ENCODE results near the gene KLF13.

KLF13 gene

DNA sequence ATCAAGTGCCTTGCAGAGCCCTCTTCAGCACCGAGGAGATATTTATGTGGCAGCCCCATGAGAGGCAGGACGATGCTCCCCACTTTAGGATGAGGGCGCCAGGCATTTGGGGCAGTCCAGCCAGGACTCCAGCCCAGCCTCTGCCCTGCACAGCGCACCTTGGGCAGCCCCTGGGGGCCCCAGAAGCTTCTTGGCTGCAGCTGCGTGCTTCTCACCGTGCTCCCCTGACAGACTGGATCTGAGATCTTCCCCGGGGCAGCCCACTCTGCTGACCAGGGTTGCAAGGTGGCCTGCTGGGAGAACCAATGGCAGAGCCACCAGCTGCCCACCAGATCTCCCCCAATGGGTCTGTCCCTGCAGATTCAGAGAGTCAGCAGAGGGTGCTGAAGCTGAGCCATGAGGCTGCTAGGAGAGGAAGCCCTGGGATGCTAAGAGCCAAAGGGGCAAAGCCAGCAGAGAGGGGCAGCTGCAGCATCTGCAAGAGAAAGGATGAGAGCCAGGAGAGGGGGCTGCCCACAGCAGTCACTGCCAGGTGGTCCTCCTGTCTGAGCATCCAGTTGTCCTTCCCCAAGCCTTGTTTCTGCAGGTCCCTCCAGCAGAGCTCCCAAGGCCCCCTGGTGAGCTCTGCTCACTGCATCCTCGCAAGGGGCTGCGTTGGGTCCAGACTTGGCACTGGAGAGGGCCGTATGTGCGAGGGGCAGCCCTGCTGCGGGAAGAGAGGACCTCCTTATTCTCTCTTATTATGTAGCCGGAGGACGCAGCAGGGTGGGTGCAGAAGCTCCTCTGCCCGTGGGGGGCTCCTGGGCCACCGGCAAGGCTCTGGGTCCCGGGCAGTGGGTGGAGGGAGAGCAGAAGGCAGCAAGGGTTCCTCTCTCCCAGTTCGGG lies 14.7 kb upstream of the KLF13 start:
- no peak for DNase-seq (ENCODE audit: low read depth)
- TF ChIP-seq, protein P1, sequence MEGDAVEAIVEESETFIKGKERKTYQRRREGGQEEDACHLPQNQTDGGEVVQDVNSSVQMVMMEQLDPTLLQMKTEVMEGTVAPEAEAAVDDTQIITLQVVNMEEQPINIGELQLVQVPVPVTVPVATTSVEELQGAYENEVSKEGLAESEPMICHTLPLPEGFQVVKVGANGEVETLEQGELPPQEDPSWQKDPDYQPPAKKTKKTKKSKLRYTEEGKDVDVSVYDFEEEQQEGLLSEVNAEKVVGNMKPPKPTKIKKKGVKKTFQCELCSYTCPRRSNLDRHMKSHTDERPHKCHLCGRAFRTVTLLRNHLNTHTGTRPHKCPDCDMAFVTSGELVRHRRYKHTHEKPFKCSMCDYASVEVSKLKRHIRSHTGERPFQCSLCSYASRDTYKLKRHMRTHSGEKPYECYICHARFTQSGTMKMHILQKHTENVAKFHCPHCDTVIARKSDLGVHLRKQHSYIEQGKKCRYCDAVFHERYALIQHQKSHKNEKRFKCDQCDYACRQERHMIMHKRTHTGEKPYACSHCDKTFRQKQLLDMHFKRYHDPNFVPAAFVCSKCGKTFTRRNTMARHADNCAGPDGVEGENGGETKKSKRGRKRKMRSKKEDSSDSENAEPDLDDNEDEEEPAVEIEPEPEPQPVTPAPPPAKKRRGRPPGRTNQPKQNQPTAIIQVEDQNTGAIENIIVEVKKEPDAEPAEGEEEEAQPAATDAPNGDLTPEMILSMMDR (conservative IDR thresholded peaks at IDR 0.05; ENCODE audit: low read depth, low read length), result no peak
- no peak overlapping the region for H3K4me3 ChIP-seq (ENCODE audit: low read length)

DNA sequence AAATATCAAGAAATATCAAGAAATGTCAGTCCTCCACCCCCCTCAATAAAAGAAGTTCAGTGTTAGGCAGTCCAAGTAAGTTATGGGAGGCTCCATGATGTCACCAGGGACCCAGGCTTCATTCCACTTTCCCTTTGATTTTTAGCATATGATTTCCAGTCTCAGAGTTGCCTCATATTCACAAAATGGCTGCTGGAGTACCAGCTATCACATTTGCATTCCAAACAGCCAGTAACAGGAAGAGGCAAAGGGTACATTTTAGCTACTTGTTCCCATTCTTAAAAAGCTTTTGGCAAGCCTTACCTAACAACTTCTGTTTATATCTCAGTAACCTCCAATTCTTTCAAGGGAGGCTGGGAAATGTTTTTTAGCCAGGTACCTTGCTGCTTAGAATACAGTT lies 13.4 kb upstream of the KLF13 start:
- H3K4me3 ChIP-seq (ENCODE audit: low read length), result no peak overlapping the region
- TF ChIP-seq, protein P1 (conservative IDR thresholded peaks at IDR 0.05; ENCODE audit: low read depth, low read length), result no peak
- DNase-seq (ENCODE audit: low read depth), result no peak

DNA sequence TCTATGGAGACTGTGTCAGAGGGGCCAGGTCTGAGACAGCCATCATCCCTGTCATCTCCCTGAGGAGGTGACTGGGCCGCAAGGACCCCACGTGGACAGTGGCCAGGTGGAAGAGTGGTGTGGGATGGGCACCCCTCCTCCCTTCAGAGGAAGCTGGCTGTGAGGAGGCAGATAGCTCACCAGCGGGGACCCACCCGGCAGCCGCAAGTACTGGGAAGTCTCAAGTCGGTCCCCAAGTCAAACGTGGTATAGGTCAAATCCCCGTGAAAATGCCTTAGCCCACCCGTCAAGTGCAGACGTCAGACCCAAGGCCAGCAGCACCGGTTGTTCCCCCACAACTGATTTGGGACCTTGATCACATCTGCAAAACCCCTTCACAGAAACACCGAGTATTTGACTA lies 12.3 kb upstream of the KLF13 start:
- TF ChIP-seq, protein P1 (conservative IDR thresholded peaks at IDR 0.05; ENCODE audit: low read depth, low read length), result no peak
- DNase-seq (ENCODE audit: low read depth), result no peak

DNA sequence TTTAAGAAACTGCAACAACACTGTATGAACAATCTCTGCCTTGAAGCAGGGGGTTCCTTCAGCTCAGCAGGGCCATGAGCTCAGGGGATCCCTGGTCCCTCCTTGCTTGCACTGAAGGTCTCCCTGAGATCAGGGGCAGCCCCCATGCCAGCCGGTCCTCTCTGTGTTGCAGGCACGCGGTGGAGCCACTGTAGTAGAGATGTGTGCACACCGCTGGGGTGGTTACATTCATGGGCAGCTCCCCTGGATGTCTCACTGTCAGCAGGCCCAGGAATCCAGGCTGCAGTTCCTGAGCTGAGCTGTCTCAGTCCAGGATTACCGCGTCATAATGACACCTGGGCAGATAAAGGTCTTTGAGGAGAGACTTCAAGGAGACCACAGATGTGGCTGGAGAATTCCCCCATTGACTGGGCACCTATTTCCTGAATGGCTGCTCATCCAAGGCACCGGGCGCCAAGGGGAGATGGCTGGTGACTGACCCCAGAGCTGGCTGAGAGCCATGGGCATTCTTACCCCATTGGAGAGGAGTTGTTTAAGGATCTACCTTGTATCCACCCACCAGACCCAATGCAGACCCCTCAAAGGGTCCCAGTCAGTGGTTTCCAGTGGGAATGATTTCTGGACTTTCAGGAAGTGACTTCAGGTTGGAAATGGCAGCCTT lies 10.4 kb upstream of the KLF13 start:
- DNase-seq (ENCODE audit: low read depth), result no peak
- TF ChIP-seq, protein P1 (conservative IDR thresholded peaks at IDR 0.05; ENCODE audit: low read depth, low read length), result no peak
- H3K4me3 ChIP-seq (ENCODE audit: low read length), result no peak overlapping the region

More for the DNA sequence above, 12.3 kb upstream of the KLF13 start:
- no peak overlapping the region for H3K4me3 ChIP-seq (ENCODE audit: low read length)

DNA sequence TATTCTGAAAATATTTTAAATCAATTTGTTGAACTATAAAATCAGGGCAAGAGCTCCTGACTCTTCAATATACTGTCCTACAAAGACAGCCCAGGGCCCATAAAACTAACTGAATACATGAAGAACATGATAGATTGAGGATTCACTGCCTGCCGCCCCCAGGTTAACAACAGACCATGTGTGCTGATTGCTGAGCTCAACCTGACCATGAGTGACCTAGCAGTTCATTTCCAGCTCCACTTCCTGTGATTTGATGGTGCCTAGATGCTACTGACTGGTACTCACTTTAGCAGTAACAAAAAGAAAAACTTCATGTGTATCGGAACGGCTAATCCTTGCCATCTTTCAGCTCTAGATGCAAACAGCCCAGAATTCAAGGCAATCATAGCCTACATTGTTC lies 9.6 kb upstream of the KLF13 start:
- no peak for DNase-seq (ENCODE audit: low read depth)
- H3K4me3 ChIP-seq (ENCODE audit: low read length), result no peak overlapping the region
- TF ChIP-seq, protein P1 (conservative IDR thresholded peaks at IDR 0.05; ENCODE audit: low read depth, low read length), result no peak

DNA sequence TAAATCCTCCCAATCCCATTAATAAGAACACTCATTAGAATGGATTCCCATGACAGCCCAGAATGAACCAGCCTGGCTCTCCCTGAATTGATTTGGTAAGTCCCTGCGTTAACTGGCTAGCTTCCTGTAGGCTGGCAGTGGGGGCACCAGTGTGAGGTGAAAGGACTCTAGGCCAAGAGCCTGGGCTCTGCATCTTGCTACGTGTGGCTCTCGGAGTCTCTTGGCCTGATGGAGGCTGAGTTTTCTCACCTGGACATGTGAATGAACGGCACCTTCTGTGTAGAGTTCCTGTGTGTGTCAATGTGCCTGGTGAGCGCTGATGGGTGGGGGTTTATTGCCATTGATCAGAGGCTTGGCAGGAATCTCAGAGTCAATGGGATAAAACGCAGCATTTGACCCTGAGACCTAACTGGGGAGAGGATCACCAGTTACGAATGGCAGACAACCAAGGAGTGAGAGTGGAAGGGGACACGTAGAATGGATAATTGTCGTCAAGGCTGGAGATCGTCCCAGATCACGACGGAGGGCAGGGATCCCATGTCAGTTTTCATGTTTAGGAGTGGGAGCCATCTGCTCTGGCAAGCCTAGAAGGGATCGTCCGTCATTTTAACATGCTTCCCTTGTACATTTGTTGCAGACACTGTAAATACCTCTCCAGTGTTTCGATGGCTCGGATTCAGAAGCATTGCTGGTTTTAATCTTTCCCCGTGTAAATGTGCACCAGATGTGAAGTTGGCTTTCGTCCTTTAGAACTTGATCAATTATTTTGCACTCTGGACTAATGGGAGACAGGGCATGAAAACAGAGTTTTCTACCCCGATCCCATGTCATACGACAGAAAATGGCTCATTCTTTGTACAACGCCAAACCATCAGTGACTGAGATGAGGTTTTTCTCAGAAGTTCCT lies 9.0 kb upstream of the KLF13 start:
- H3K4me3 ChIP-seq (ENCODE audit: low read length), result no peak overlapping the region
- no peak for DNase-seq (ENCODE audit: low read depth)
- TF ChIP-seq, protein P1 (conservative IDR thresholded peaks at IDR 0.05; ENCODE audit: low read depth, low read length), result no peak
